CD4-positive, alpha-beta T cell treated with Interleukin-4 for 4 hours (primary cell): ENCODE results near the gene PDE4C.

Experiments used
- DNase-seq: peaks from one replicate; pipeline ENCODE4 v3.0.0-alpha.2; 2020

The PDE4C gene

DNA sequence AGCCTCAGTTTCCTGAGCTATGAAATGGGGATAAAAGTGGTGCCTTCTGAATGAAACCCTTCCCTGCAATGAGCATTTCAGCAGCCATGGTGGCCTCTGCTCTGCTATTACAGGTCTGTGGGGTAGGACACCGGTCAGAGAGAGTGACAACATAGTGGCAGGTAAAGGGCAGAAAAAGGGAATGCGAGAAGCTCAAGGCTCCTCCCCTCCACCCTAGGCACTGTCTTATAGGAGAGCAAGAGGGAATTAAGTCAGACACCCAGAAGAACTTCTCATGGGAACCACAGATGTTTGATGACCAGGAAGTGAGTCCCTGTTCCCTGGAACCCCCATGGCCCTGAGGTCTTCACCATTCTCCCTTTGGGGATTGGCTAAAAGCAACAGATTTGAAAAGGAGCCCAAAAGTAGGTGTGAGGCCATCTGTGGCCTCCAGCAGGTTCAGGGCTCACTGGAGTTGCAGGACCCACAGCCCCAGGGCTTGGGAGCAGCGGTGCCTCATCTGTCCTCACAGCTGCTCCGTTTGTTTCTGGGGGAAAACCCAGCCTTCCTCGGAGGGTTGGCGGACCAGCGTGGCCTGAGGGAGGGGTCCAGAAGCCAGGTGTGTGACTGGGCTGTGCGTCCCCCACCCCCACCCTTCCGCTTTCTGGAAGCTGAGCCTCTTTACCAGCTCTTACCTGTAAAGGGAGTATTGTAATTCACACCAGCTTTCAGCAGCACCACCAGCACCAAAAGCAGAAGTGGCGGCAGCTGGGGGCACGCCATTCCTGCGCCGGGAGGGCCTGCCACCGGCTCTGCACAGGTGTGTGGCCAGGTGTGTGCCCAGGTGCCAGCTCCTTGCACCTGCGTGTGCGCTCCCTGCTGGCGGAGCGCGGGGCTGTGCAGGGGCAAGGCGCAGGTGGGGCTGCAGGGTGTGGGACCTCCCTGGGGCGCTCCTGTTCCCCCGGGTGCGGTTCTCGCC, 28.6 kb upstream of the PDE4C start:
- DNase-seq, result no peak

DNA sequence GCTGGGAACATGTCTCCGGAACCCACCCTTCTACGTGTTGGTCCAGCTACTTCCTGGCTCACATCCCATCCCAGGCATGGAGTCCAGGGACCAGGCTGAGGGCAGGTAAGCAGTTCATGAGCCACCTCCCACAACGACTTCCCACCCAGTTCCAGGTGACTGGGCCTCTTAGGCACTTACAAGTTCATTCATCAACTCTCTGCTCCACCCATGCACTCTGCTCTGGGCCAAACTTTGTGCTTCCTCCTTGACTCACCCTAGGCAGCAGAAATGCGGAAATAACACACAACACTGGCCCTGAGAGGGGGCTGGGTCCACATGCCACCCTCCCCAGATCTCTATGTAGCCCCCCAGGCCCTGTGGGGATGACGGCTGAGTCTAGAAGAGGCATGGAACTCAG, 27.5 kb upstream of the PDE4C start:
- DNase-seq, result no peak

DNA sequence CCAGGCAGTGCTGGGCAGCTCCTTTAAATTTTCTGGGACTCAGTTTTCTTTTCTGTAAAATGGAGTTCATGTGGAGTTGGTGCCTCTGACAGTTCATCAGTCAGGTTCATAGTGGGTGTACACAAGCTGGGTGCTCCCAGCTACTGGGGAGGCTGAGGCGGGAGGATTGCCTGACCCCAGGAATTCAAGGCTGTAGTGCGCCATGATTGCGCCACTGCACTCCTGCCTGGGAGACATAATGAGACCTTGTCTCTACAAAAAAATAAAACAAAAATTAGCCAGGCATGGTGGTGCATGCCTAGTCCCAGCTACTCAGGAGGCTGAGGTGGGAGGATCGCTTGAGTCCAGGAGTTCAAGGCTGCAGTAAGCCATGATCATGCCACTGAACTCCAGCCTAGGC, 26.9 kb upstream of the PDE4C start:
- DNase-seq, result no peak

DNA sequence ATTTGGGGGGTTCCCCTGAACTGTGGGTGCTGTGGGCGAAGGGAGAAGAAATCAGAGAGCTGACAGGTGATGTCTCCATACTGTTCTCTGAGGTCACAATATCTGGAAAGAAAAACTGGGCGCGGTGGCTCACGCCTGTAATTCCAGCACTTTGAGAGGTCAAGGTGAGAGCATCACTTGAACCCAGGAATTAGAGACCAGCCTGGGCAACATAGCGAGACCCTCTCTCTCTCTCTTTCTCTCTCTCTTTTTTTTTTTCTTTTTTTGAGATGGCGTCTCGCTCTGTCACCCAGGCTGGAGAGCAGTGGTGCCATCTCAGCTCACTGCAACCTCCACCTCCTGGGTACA, 26.1 kb upstream of the PDE4C start:
- no peak for DNase-seq

DNA sequence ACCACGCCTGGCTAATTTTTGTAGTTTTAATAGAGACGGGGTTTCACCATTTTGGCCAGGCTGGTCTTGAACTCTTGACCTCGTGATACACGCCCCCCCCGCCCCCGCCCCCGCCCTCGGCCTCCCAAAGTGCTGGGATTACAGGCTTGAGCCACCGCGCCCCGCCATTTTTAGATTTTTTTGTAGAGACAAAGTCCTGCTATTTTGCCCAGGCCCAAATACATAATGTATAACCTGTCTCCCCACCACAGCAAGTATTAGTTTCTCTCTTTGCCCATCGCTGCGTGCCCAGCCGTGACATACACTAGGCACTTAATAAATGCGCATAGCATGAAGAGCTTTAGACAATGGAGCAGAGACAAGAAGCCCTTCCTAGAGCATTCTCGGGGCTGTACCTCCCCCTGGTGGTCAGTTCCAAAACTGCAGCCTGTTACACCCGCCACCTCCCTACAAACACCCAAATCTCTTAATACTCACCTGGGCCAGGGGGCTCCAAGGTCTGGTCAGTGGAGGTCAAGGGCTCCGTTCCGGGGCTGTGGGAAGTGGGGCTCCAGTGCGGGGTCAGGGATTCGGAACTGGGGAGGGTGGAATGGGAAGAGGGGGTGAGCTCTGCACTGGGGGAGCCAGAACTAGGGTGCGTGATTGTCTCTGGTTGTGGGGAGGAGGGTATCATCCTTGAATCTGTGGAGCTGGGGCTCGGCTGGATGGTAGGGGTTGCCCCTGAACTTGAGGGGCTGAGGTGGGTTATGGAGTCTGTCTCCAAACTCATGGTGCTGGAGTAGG, 25.5 kb upstream of the PDE4C start:
- DNase-seq, result peak; percentile 79

DNA sequence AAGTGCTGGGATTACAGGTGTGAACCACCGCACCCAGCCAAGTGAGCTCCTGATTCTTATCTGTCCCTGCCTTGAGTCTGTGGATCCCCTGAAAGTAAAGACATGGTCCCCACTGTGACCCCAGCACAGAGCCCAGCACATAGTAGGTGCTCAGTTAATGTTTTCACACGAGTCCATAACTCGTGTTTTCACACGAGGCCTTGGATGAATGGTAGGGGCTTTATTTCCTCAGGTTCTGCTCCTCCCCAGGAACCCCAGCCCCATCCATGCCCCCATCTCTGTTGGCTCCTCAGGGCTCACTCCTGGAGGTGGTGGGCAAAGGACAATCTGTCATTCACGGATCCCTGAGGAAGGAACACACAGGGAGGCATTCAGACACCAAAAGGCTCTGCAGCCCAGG, 23.6 kb upstream of the PDE4C start:
- DNase-seq, result no peak

DNA sequence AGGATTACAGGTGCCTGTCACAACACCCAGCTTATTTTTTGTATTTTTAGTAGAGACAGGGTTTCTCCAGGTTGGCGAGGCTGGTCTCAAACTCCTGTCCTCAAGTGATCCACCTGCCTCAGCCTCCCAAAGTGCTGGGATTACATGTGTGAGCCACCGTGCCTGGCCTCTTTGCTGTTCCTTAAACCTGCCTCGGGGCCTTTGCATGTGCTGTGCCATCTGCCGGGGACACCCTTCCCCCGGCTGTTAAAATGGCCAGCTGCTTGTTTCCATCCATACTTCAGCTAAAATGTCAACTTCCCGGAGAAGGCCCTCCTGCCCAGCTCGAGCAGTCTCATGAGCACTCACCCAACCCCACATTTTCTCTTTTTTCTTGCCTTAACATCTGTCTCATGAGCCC, 19.1 kb upstream of the PDE4C start:
- DNase-seq, result no peak

DNA sequence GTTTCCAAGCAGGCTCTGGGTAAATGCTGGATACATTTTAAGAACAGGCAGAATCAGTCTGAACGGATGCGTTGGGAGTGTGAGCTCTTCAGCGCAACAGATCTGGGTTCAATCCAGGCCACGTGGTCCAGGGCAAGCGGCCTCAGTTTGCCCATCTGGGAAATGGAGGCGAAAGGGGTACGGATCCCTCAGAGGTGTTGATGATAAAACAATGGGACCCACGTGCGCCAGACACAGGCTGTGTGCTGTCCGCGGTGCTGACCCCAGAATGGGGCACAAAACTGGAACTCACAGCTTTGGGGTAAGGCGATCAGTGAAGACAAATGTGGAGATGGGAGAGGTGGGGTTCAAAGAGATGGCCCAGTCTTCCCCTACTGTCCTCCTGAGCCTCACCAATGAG, 13.1 kb upstream of the PDE4C start:
- no peak for DNase-seq

DNA sequence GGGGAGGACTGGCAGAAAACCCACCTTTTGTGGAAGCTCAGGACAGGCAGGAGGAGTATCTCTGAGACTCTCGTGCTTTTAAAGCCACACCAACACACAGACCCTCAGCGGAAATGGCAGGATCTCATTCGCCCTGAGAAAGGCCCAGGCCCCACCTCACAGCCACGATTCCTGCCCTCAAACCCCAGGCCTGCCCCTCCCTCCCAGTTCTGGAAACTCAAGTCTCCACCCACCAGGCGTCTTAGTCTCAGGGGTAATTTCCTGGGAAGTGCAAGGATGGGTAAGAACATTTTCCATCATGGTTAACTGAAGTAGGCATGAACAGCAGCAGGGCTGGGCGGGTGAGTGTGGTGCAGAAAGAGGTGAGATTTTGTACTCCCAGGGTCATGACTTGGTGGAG, 8.0 kb upstream of the PDE4C start:
- DNase-seq, result no peak

DNA sequence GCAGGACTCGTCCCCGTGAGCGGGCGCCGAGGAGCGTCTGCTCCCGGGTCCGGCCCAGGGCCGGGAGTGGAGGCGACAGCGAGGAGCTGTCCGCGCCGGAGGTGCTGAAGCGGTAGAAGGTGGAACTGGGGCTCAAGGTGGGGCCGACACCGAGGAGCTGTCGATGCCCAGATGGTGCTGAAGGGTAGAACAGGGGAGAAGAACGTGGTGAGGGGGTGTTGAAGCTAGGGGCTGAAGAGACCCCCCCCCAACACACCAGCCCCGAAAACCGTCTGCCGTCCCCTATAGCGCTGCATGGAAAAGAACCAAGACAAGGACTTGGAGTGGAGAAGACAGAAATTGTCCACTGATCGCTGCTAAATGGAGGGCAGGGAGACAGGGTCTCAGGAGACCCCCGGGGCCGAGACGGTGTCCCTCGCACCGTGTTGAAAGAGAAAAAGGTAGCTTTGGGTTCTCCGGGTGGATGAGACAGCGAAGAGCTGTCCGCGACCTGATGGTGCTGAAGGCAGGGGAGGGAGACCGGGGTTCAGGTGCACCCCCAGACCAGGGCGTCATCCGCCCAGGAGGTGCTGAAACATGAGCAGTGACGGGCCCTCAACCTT, 7.1 kb upstream of the PDE4C start:
- peak; percentile 16 for DNase-seq

DNA sequence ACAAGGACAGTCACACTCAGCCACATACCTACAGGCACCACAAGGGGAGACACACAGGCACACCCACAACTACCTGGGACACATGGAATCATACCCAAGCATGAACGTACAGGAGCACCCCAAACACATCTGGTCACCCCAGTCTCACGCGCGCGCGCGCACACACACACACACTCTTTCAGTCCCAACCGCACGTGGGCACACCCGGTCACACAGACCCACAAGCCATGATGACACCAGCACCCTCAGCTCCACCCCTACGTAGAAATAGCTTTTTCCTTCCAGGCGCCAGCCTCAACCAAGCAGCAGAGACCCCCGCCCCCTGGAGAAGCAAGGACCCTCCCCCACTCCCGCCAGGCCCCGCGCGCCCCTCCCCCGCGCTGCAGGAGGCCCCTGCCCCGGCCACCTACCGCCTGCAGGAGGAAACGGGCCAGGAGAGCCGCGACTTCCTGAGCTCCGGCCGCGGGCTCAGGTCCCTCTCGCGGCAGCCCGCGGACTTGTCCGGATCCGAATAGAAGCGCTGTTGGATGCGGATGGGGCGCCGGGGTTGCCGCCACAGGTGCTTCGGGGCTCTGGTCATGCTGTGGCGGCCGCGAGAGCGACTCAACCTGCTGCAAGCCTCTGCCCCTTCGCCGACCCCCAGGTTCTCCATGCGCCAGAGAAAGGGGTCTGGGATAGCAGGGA, 6.4 kb upstream of the PDE4C start:
- no peak for DNase-seq

DNA sequence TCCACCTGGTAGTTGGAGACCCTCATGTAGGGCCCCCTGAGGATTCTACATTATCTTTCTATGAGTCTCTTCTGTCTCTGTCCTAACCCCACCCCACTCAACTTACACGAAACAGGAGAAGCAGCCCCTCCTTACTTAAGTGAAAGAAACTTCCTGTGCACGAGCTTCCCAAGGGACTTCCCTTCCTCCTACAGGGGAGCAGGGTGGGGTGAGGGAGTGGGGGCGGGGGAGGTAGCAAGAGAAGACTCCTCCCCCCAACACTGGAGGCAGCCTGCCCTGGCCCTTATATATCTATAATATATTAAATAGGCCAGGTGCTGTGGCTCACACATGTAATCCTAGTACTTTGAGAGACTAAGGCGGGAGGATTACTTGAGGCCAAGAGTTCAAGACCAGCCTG, 5.5 kb upstream of the PDE4C start:
- DNase-seq, result no peak

DNA sequence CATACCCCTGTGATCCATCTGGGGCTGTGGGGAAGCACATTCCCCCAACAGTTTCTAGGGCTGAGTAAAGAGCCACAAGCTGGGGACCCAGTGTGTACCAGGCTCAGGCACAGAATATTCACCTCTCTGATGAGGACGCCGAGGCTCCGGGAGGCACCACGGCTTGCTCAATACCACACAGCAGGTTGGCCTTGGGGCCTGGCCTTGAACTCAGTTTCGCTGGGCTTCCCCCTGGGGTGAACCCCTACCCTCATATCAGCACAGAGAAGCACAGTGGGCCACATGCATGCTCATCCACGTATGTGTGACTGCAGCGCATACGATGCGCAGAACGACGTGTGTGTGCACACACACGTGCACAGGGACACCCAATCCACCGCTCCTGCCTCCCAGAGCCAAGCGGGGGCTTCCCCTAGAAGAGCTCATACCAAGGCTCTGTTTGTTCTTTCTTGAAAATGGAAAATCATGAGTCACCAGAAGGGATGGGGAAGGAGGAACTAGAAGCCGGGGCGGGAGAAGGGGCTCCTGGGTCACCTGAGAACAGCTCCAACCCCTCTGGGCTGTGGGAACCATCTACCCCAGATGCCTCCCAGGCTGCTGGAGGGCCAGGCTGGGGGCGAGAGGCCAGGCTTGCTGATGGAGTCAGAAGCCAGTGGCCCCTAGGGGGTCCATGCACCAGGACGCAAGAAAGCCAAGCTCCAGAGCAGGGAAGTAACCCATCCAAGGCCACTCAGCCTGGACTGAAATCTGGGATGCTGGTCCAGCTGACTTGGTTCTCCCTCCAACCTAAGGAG, 4.9 kb upstream of the PDE4C start:
- DNase-seq, result no peak

DNA sequence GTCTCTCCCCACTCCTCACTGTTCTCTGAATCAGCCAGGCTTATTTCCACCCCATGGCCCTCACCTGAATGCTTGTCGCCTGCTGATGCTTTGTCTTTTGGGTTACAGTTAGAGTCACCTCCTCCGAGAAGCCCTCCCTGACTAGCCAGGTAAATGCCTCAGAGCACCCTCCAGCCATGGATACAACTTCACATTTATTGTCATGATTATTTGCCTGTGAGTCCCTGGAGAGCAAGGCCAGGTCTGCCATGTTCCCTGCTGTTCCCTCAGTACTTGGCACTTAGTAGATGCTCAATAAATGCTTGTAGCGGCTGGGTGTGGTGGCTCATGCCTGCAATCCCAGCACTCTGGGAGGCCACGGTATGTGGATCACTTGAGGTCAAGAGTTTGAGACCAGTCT, 3.7 kb upstream of the PDE4C start:
- DNase-seq, result no peak

DNA sequence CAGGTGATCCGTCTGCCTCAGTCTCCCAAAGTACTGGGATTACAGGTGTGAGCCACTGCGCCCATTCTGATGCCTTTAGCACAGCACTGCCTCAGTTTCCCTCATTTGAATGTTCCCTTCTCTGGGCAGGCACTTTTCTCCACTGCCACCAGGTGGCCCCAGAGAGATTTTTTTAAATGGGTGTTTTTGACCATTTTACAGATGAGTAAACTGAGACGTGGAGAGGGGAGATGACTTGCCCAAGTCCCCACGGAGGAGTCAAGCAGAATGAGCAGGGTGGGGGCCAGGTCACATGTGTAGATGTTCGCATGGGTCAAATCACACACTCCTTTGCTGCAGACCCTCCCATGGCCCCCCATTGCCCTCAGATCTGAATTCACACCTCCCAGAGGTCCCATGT, 3.2 kb upstream of the PDE4C start:
- DNase-seq, result peak; percentile 18

DNA sequence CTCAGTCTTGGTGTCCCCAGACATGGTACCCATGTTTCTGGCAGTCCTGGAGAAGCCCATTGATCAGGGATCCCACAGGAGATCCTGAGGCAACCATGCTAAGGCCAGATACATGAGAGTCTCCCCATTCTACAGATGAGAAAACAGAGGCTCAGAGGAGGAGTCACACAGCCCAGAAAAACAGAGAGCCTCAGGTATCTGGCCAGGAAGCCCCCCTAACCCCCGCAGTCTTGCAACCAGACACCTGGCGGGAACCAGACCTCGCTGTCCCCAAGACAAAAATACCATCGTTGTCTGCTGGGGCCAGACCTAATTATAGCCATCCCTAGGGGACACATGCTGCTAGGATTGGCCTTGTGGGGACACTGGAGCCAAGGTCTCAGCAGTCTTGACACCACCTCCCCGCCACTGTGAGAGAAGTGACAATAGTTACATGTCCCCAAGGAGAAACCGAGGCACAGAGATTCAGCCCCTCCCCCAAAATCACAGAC, 1.6 kb upstream of the PDE4C start:
- no peak for DNase-seq

DNA sequence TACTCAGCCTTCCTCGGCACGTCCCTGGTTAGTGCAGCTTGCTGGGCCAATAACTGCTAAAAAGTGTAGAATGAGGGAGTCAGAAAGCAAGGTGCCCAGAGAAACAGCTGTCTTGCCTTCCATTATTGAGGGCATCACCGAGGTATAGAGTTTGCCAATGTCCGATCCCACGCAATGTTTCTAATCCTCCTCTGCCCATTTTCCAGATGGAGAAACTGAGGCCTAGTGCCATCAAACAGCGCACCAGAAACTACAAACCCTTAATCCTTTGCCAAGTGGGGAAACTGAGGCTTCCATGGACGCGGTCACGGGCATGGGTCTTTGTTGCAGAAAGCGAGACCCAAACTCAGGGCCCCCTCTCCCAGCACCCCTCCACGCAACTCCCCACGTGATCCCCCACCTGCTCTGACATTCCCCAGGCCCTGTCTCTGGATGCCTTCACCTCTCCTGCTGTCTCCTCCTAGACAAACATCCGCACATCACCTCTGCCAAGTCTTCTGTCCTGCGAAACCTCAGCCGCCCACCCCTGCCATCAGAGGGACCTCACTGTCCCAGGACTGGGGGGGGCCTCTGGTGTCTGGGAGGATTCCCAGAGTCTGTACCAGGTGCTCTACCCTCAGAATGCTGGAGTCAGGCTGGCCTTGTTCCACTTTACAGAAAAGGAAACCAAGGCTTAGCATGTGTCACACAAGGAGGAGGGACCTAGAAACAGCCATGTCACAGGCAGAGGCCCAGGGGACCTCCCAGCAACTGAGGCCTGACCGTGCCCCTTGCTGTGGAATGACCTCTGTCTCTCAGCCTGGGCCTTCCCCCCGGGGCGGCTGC, 930 bp upstream of the PDE4C start:
- no peak for DNase-seq

DNA sequence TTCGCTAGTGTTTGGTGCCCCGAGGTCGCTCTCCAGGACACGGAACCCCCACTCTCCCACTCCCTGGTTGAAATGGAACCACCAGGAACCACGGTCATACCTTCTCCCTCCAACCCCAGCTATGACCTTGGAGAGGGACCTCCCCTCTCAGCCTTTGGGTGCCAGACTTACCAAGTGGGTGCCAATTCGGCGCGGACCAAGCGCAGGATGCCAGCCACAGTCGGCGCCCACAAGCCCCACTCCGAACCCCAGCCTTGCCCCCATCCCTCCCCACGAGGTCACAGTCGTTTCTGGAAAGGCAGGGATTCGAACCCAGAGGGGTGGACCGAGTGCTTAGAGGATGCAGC, 910 bp downstream of the PDE4C start:
- DNase-seq, result no peak

DNA sequence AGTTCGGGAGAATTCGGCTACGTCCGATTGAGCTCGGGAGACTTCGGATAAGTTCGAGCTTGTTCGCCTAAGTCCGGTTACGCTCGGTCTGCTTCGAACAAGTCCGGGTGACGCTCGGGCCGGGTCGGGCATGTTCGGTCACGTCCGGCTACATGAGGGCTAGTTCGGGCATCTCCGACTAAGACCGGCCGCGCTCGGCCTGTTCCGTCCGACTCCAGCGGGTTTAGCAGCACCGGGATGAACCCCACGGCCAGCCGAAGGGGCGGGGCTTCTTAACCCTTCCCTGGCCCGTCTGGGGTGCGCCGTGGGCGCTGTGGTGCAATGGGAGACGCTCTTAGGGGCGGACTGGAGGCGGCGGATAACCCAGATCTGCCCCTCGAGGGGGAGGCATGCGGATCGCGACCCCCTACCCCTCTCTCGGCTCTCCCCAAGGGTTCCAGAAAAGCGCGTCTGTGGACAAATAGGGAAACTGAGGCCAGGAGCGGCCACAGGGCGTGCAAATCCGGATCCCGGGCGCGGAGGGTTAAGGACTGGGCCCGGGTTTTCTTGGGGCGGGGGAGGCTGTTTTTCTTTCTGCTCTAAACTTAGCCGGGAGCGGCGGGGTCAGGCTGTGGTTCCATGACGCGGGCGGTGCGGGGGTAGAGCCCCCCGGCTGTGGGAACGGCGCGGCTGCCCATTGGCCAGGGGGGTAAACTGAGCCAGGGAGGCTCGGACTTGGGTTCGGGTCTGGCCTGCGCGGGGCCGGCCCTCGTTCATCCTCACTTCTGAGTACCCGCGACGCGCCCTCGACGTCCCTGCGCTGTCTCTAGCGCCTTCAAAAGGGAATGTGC, 1.5 kb downstream of the PDE4C start:
- peak; percentile 83 for DNase-seq

DNA sequence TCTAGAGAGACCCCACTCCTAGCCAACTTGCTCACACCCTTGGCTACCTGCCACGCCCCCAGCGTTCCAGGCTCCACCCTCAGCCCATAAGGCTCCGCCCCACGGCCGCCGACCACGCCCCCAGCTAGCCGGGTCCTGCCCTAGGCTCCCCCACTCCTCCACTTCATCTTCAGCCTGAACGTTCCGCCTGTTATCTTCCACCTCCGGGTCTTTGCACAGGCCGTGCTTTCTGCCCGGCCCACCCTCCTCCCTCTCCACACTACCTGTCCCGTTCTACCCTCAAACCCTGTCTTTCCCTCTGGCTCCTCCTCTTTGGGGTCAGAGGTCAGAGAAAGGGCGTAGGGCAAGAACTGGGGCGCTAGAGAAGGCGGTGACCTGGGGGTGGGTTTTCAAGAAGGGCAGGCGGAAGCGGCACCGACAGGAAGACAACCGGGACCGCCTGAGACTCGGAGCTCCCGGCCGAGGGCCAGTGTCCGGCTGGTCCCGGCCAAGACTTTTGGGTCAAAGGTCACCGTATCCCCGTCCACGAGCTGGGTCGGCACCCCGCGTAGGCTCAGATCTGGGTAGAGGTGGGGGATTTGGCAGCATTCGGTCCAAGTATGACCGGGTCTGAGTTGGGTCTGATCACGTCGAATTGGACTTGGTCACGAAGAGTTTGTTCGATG, 2.2 kb downstream of the PDE4C start:
- DNase-seq, result no peak
